AG09309 (cell line): ENCODE measurements around the gene GOPC.
"Not testable (repeated sequence)": the region's sequence is repeated elsewhere in the genome, so short reads cannot be mapped to it uniquely, and the experiment has no call there.

Experiments used
- DNase-seq: peaks from one replicate; pipeline ENCODE4 v3.0.0-alpha.2; 2010; ENCODE audit warnings: low read depth
- H3K4me3 ChIP-seq: 2 replicates; pipeline ENCODE4 v1.5.1; 2011; ENCODE audit warnings: mild to moderate bottlenecking, low read depth, low read length, moderate library complexity; ENCODE audit not compliant: control insufficient read depth
- TF ChIP-seq, protein P1 (sequence below): IDR thresholded peaks from 2 replicates; pipeline ENCODE4 v1.5.1; 2011; ENCODE audit warnings: mild to moderate bottlenecking, low read depth, low read length, inconsistent platforms; ENCODE audit not compliant: insufficient read depth, control insufficient read depth; ENCODE audit errors: missing control alignments

The GOPC gene

GRCh38 chr6:117520603-117521395 is 81.5 kb downstream of the GOPC start:
- DNase-seq, result no peak
- H3K4me3 ChIP-seq, result no peak overlapping the region
- TF ChIP-seq, protein P1, sequence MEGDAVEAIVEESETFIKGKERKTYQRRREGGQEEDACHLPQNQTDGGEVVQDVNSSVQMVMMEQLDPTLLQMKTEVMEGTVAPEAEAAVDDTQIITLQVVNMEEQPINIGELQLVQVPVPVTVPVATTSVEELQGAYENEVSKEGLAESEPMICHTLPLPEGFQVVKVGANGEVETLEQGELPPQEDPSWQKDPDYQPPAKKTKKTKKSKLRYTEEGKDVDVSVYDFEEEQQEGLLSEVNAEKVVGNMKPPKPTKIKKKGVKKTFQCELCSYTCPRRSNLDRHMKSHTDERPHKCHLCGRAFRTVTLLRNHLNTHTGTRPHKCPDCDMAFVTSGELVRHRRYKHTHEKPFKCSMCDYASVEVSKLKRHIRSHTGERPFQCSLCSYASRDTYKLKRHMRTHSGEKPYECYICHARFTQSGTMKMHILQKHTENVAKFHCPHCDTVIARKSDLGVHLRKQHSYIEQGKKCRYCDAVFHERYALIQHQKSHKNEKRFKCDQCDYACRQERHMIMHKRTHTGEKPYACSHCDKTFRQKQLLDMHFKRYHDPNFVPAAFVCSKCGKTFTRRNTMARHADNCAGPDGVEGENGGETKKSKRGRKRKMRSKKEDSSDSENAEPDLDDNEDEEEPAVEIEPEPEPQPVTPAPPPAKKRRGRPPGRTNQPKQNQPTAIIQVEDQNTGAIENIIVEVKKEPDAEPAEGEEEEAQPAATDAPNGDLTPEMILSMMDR, result no peak

- no peak for DNase-seq
- TF ChIP-seq, protein P1, result no peak
- H3K4me3 ChIP-seq, result no peak overlapping the region
Observed at GRCh38 chr6:117518870-117519269, 83.4 kb downstream of the GOPC start.

DNA sequence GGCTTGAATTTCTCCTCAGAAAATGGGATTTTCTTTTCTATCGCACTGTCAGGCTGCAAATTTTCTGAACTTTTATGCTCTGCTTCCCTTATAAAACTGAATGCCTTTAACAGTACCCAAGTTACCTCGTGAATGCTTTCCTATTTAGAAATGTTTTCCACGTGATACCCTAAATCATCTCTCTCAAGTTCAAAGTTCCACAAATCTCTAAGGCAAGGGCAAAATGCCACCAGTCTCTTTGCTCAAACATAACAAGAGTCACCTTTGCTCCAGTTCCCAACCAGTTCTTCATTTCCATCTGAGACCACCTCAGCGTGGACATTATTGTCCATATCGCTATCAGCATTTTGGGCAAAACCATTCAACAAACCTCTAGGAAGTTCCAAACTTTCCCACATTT is 84.3 kb downstream of the GOPC start:
- H3K4me3 ChIP-seq, DNase-seq: not testable (repeated sequence)

DNA sequence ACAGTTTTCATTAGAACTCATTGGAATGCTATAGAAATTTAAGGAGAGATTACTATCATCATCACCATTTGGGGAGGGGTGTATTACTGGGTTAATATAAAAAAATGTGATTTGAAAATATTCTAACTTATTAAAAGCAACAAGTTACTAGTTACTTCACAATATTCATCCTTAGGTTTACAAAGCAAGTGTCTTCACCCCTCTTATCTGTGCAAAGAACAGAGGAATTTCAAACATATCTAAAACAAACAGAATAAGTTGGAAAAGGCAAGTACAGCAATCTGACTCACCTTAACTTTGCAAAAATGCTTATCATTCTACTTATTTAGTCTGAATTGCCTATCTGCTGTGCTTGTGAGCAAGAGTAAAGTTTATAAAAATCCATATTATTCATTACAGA is 87.0 kb downstream of the GOPC start:
- no peak for DNase-seq
- TF ChIP-seq, protein P1, result no peak
- no peak overlapping the region for H3K4me3 ChIP-seq

GRCh38 chr6:117514655-117515054 is 87.7 kb downstream of the GOPC start:
- TF ChIP-seq, protein P1, result no peak
- no peak overlapping the region for H3K4me3 ChIP-seq
- no peak for DNase-seq

- TF ChIP-seq, protein P1, result no peak
- no peak for DNase-seq
- no peak overlapping the region for H3K4me3 ChIP-seq
Observed at GRCh38 chr6:117513778-117514365, 88.4 kb downstream of the GOPC start.

DNA sequence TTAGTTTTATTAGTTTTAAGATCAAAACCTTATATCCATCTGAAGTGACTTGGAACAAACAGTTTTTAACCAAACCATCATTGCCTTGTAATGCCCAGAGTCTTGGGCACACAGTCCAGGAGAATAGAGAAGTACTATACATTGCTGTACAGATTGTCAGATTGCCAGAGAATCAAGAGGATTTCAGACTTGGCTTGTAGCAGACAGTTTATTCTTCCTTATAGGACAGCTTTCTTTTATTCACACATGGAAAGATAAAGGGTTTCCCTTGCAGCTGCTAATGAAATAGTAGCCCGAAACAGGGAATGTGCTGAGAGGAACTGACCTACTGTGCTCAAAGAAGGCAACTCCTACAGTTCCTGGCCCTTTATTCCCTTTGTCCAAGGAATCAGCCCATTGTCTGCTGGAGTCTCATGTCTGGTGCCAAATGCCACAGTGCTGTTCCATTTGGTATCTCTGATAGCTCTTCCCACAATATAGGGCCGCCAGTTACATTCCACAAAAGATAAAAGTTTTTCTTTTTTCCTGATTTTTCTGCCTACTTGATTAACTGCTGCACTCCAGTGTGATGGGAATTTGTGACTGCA is 89.2 kb downstream of the GOPC start:
- DNase-seq, result no peak
- TF ChIP-seq, protein P1, result no peak
- no peak overlapping the region for H3K4me3 ChIP-seq
